Muscle layer of duodenum (tissue), 2 donors: ENCODE data around the gene RGS11.
"Not testable (repeated sequence)": the region's sequence is repeated elsewhere in the genome, so short reads cannot be mapped to it uniquely, and the experiment has no call there.

Experiments used
- H3K27ac ChIP-seq: one replicate; pipeline ENCODE4 v1.7.0; 2013; ENCODE audit warnings: mild to moderate bottlenecking, low read length
- H3K27me3 ChIP-seq: one replicate; pipeline ENCODE4 v1.7.0; 2013; ENCODE audit warnings: low read depth, mild to moderate bottlenecking, control low read depth, low read length
- H3K36me3 ChIP-seq, 2 donors: one replicate each; pipeline ENCODE4 v1.7.0; 2013; ENCODE audit warnings: low read length in 2 of 2, control low read depth in 1 of 2, mild to moderate bottlenecking in 1 of 2; ENCODE audit not compliant: insufficient read depth in 2 of 2, control insufficient read depth in 1 of 2
- H3K4me1 ChIP-seq, 2 donors: one replicate each; pipeline ENCODE4 v1.7.0; 2013; ENCODE audit warnings: low read length in 2 of 2, mild to moderate bottlenecking in 2 of 2, control low read depth in 1 of 2, moderate library complexity in 1 of 2; ENCODE audit not compliant: insufficient read depth in 2 of 2, control insufficient read depth in 1 of 2
- H3K4me3 ChIP-seq, 2 donors: one replicate each; pipeline ENCODE4 v1.7.0; 2013; ENCODE audit warnings: low read length in 2 of 2, low read depth in 1 of 2, mild to moderate bottlenecking in 1 of 2
- H3K9me3 ChIP-seq, 2 donors: one replicate each; pipeline ENCODE4 v1.7.0; 2013; ENCODE audit warnings: low read length in 2 of 2, control low read depth in 1 of 2, mild to moderate bottlenecking in 1 of 2; ENCODE audit not compliant: control insufficient read depth in 1 of 2
- donor health status: healthy.

RGS11 gene

DNA sequence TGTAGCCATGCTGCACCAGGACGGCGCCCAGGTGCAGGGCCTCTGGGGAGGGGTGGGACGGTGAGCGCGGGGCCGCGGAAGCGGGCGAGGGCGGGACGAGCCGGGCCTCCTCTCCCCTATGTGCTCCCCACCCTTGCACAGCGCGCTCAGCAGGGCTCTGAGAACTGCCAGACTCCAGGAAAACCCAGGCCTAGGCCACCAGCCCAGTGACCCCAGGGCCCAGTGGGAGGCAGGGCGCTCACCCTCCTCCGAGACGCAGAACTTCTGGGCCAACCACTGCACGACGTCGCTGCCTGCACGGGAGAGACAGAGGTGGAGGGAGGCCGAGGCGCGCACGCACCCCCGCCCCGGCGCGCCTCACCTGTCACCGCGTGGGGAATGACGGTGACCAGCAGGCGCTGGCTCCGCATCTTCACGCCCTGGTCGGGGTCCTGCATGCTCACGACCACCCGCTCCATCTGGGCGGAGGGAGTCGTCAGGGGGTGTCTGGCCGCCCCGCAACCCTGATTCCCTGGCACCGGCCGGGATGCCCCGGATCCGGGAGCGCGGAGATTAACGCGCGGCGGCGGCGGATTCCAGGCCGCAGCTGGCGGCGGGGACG, 603 bp downstream of the RGS11 start:
- Histone ChIP-seq H3K9me3 (no peaks in the 10 kb centered on the region), H3K4me3 (peak overlapping the region; percentile 21 to 64), H3K27me3 (no peaks in the 10 kb centered on the region), H3K36me3 (no peaks in the 10 kb centered on the region), H3K27ac (no peak overlapping the region), H3K4me1 (peaks cover 0 to 18% of the 10 kb centered on the region in 2 donors)

DNA sequence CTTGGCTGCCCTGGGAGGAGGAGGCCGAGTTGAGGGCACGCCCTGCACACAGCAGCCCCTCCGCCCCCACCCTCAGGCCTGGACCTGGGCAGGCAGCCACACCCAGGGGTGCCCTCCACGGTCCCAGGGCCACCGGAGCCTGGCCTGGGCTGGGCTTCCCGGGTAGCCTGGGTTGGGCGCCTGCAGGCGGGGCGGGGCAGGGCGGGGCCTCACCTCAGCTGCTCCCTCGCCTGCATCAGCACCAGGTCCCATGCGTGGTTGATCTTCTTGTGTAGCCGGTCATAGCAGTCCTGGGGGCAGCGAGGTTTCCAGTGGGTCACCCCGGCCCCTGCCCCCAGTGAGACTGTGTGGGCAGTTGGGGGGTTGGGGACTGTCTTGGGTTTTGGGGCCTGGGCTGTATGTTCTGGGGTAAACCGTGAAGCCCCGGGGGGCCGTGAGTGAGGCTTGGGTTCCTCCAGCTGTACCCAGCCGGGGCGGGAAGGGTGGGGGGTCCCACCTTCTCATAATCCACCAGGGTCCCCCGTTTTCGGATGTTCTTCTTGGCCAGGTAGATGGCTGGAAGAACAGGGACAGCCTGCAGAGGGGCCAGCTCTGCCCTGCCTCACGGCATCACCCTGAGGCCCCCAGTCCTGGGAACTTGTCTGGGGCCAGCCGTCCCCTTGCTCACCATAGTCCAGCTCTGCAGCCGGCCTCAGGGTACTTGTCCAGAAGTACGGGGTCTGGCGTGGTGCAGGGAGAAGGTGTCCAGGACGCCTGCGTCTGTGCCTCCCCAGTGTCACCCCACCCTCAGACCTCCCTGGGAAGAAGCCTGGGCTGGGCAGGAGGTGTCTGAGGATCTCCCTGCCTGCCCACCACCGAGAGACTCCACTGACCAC, 2.0 kb downstream of the RGS11 start:
- H3K4me1 ChIP-seq: peaks cover 0 to 15% of the 10 kb centered on the region in 2 donors
- no peaks in the 10 kb centered on the region for H3K27me3 ChIP-seq
- no peak overlapping the region for H3K4me3 ChIP-seq
- H3K27ac ChIP-seq: no peak overlapping the region
- no peaks in the 10 kb centered on the region for H3K9me3 ChIP-seq
- H3K36me3 ChIP-seq: no peaks in the 10 kb centered on the region

- Histone ChIP-seq H3K27ac (no peak overlapping the region), H3K27me3 (no peaks in the 10 kb centered on the region), H3K4me3 (no peak overlapping the region), H3K4me1 (peaks cover 0 to 15% of the 10 kb centered on the region in 2 donors), H3K9me3 (no peaks in the 10 kb centered on the region), H3K36me3 (no peaks in the 10 kb centered on the region)
Observed at GRCh38 chr16:272633-273546, 2.9 kb downstream of the RGS11 start.

DNA sequence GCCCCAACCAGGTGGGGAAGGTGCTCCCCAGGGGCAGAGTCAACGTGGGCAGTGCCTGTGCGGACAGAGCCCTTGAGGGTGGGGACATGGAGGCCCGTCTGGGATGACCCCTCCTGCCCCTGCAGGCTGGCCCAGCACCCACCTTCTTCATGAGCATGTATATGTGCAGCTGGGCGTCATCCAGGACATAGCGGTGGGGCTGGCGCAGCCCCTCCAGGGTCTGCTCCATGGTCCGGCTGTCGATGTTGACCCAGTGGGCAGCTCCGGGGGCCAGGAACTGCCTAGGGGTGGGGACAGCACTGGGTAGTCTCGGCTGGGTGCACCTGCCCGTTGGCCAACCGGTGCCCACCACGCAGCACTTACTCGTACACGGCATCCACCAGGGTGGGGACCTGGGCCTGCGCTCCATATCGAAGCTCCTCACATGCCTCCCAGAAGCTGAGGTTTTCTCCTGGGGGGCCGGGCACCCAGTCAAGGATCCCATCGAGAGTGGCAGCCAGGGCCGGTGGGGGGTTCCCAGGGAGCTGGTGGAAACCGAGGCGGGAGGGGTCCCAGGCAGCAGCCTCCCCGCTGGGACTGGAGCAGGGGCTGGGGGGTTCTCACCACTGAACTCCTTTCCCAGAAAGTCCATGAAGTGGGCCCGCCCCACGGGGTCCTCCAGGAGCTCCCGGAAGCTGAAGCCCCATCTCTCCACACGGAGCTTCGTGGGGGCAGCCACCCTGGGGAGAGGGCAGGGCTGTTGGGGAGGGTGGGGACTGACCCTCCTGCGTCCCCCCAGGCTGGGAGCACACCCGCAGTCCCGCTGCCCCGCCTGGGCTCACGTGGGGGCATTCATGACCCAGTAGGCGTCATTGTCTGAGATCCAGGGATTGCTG, 5.1 kb downstream of the RGS11 start:
- no peaks in the 10 kb centered on the region for H3K9me3 ChIP-seq

DNA sequence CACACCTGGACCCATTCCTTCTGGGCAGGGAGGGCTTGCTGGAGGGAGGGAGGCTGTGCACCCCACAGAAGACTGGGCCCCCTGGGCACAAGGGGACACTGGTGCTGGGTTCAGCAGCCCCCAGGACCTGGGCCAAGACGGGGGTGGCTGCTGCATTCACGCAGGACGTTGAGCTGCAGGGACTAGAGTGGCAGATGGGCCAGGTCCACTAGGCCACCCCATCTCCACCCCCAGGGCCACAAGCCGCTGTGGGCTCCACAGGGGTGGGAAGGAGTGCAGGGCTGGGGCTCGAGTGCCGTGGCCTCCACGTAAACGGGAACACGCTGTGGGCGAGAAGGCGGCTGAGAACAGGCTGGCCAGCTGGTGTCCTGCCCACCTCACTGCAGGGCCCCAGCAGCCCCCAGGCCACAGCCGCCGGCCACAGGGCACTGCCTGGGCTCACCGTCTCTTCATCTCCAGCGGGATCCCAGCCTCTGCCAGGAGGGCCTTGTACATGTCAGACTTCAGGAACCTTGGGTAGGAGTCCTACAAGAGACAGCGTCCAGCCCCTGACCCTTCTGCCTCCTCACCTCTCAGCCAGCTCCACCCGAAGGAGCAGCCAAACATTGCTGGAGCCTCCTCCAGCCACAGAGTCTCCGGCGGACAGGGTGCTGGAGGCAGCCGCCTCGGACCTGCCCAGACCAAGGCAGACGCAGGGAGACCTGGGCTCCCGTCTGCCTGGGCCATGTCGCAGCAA, 6.5 kb downstream of the RGS11 start:
- Histone ChIP-seq H3K27me3 (no peaks in the 10 kb centered on the region), H3K4me3 (no peak overlapping the region), H3K9me3 (no peaks in the 10 kb centered on the region), H3K27ac (no peak overlapping the region), H3K4me1 (no peaks in the 10 kb centered on the region), H3K36me3 (peaks cover 0 to 12% of the 10 kb centered on the region in 2 donors)

More for the DNA sequence above, 5.1 kb downstream of the RGS11 start:
- H3K36me3 ChIP-seq: no peaks in the 10 kb centered on the region
- H3K27me3 ChIP-seq: no peaks in the 10 kb centered on the region
- peaks cover 0 to 10% of the 10 kb centered on the region in 2 donors for H3K4me1 ChIP-seq
- no peak overlapping the region for H3K4me3 ChIP-seq
- no peak overlapping the region for H3K27ac ChIP-seq

GRCh38 chr16:268141-269053, 7.3 kb downstream of the RGS11 start:
- Histone ChIP-seq H3K4me1 (no peaks in the 10 kb centered on the region), H3K36me3 (peaks cover 0 to 20% of the 10 kb centered on the region in 2 donors), H3K27ac (peak overlapping the region; percentile 39), H3K4me3 (no peak overlapping the region), H3K9me3 (no peaks in the 10 kb centered on the region), H3K27me3 (no peaks in the 10 kb centered on the region)

DNA sequence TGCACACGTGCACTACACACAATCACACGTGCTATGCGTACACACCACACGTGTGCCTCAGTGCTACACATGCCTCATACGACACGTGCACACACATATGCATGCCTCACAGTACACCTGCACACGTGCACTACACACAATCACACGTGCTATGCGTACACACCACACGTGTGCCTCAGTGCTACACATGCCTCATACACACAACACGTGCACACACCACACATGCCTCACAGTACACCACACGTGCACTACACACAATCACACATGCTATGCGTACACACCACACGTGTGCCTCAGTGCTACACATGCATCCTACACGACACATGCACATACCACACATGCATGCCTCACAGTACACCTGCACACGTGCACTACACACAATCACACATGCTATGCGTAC, 8.2 kb downstream of the RGS11 start:
- not testable (repeated sequence) for H3K27ac ChIP-seq, H3K27me3 ChIP-seq, H3K4me1 ChIP-seq, H3K4me3 ChIP-seq, H3K9me3 ChIP-seq
- peaks cover 0 to 25% of the 10 kb centered on the region in 2 donors for H3K36me3 ChIP-seq

DNA sequence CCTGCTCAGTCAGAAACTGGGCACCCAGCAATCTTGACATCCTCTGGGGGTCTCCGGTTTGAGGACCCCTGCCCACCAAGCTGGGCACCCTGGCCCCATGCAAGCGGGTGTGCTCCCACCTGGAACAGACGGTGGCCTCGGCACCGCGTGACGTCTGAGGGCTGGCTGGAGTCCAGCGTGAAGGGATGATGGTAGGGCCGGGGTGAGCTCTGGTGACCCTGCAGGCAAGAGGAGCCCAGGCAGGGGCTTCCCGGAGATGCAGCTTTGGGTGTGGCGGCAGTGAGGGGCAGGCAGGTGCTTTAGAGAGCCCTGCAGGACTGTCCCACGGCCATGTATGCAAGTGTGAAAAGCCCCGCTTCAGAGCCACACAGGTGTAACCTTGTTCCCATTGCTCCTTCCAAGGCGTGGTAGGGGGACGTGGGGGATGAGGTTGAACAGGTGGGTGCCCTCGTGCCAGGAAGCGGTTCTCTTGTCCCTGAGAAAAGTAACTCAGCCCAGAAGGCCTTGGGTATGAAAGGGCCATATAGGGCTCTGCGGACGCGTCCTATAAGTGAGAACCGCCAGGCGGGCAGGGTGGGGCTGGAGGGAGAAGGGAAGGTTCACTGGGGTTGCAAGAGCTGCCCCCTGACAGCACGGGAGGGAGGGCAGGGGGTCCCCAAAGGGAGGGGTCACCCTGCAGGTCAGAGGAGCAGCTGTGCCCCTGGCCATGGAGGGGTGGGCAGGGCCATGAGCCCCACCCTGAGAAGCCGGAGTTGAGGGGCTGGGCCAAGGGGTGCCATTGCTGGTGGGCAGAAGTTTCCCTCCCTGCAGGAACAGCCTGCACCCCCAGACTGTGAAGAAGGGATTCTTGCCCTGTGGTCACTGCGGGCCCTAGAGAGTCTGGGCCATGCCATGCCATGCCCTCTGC, 9.2 kb downstream of the RGS11 start:
- no peaks in the 10 kb centered on the region for H3K27me3 ChIP-seq
- no peak overlapping the region for H3K4me3 ChIP-seq
- no peak overlapping the region for H3K27ac ChIP-seq
- H3K36me3 ChIP-seq: peaks cover 0 to 36% of the 10 kb centered on the region in 2 donors
- no peaks in the 10 kb centered on the region for H3K4me1 ChIP-seq
- H3K9me3 ChIP-seq: no peaks in the 10 kb centered on the region

DNA sequence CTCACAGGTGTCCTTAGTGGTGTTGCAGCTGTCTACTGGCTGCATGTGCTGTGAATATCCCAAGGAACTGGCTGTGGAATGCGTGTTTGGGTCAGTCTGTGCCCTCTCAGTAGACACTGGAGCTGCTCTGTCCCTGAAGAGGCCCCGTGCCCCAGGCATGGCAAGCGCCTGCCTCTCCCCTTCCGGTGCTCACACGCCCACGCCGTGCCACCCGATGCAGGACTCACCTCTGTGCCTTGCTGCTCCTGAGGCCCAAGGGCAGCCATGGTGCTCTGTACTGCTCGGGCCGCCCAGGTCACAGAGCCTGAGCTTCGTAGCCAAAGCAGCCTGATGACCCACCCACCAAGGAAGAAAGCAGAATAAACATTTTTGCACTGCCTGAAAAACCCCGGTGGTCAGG, 10.0 kb downstream of the RGS11 start:
- Histone ChIP-seq H3K27ac (no peak overlapping the region), H3K36me3 (peaks cover 0 to 43% of the 10 kb centered on the region in 2 donors), H3K27me3 (no peaks in the 10 kb centered on the region), H3K4me1 (no peaks in the 10 kb centered on the region), H3K4me3 (no peak overlapping the region), H3K9me3 (no peaks in the 10 kb centered on the region)
